HFF-Myc (cell line): Measurements from ENCODE around the gene C1orf210.

ENCODE experiments used
- DNase-seq: peaks from one replicate; pipeline ENCODE4 v3.0.0-alpha.2; 2011; ENCODE audit warnings: low read depth; ENCODE audit errors: extremely low read depth
- H3K4me3 ChIP-seq: replicated peaks from 2 replicates; pipeline ENCODE4 v1.5.1; 2011; ENCODE audit warnings: low read depth, mild to moderate bottlenecking, control low read depth, low read length
- CTCF ChIP-seq: IDR thresholded peaks from 2 replicates; pipeline ENCODE4 v1.5.1; 2012; ENCODE audit warnings: mild to moderate bottlenecking, low read depth, low read length, control low read depth; ENCODE audit errors: missing control alignments

C1orf210 gene

GRCh38 chr1:43302201-43302600 is 16.8 kb upstream of the C1orf210 start:
- no peak overlapping the region for H3K4me3 ChIP-seq
- no peak for TF ChIP-seq CTCF
- no peak for DNase-seq

GRCh38 chr1:43300378-43301094 is 15.2 kb upstream of the C1orf210 start, which contains the start of gene TIE1:
TSS of gene TIE1 (plus strand) at chr1:43300982. CDS start at chr1:43301072, 90 bp downstream.
- no peak for DNase-seq
- TF ChIP-seq CTCF, result no peak
- H3K4me3 ChIP-seq, result no peak within 1 kb of the TSS

- TF ChIP-seq CTCF, result no peak
- H3K4me3 ChIP-seq, result no peak overlapping the region
- DNase-seq, result no peak
Observed at GRCh38 chr1:43299101-43299500, 13.7 kb upstream of the C1orf210 start.

- no peak overlapping the region for H3K4me3 ChIP-seq
- no peak for TF ChIP-seq CTCF
- DNase-seq, result no peak
Observed at GRCh38 chr1:43298055-43298454, 12.7 kb upstream of the C1orf210 start.

GRCh38 chr1:43296207-43296606 is 10.8 kb upstream of the C1orf210 start:
- H3K4me3 ChIP-seq, result no peak overlapping the region
- DNase-seq, result no peak
- TF ChIP-seq CTCF, result no peak

GRCh38 chr1:43294761-43295160 is 9.4 kb upstream of the C1orf210 start:
- no peak overlapping the region for H3K4me3 ChIP-seq
- DNase-seq, result no peak
- no peak for TF ChIP-seq CTCF
